GM23248 (cell line): ENCODE results near the gene DNAAF5. TPM values are rescaled to one million over a fixed set of nuclear protein-coding genes. Genes with fewer than 3 reads are reported as not detected.

Experiments
- DNase-seq: peaks from one replicate; pipeline ENCODE4 v3.0.0-alpha.2; 2015
- H2AFZ ChIP-seq: fragments of 200-600 bp; sonication (generic); 2 replicates; pipeline ENCODE4 v1.6.1; 2016; ENCODE audit warnings: antibody characterized with exemption
- H3F3A ChIP-seq: fragments of 200-600 bp; sonication (generic); 2 replicates; pipeline ENCODE4 v1.6.1; 2016; ENCODE audit warnings: mild to moderate bottlenecking, antibody characterized with exemption, mixed run types; ENCODE audit not compliant: insufficient read depth
- H3K27ac ChIP-seq: fragments of 200-600 bp; sonication (generic); 2 replicates; pipeline ENCODE4 v1.5.1; 2016; ENCODE audit warnings: mild to moderate bottlenecking
- H3K27me3 ChIP-seq: fragments of 200-600 bp; sonication (generic); replicated peaks from 2 replicates; pipeline ENCODE4 v1.6.1; 2016; ENCODE audit warnings: mild to moderate bottlenecking; ENCODE audit not compliant: insufficient read depth
- H3K36me3 ChIP-seq: fragments of 200-600 bp; sonication (generic); 2 replicates; pipeline ENCODE4 v1.6.1; 2016; ENCODE audit warnings: low read depth, mild to moderate bottlenecking
- H3K4me1 ChIP-seq: fragments of 200-600 bp; sonication (generic); 2 replicates; pipeline ENCODE4 v1.6.1; 2016; ENCODE audit warnings: mild to moderate bottlenecking; ENCODE audit not compliant: insufficient read depth
- H3K4me2 ChIP-seq: fragments of 200-600 bp; sonication (generic); one replicate; pipeline ENCODE4 v1.6.1; 2016; ENCODE audit warnings: mild to moderate bottlenecking; ENCODE audit not compliant: unreplicated experiment
- H3K4me3 ChIP-seq: fragments of 200-600 bp; sonication (generic); 2 replicates; pipeline ENCODE4 v1.5.1; 2016; ENCODE audit warnings: mild to moderate bottlenecking
- H3K79me2 ChIP-seq: fragments of 200-600 bp; sonication (generic); 2 replicates; pipeline ENCODE4 v1.6.1; 2016; ENCODE audit warnings: mild to moderate bottlenecking; ENCODE audit not compliant: insufficient read depth
- H3K9ac ChIP-seq: fragments of 200-600 bp; sonication (generic); 2 replicates; pipeline ENCODE4 v1.6.1; 2016; ENCODE audit warnings: mild to moderate bottlenecking
- H3K9me2 ChIP-seq: fragments of 200-600 bp; sonication (generic); 2 replicates; pipeline ENCODE4 v1.6.1; 2016; ENCODE audit warnings: mixed run types, mild to moderate bottlenecking, moderate library complexity; ENCODE audit not compliant: insufficient read depth
- H3K9me3 ChIP-seq: fragments of 200-600 bp; sonication (generic); one replicate; pipeline ENCODE4 v1.6.1; 2017; ENCODE audit warnings: low read depth
- H4K20me1 ChIP-seq: fragments of 200-600 bp; sonication (generic); 2 replicates; pipeline ENCODE4 v1.6.0; 2016; ENCODE audit not compliant: insufficient read depth
- EZH2 ChIP-seq: fragments of 200-600 bp; sonication (generic); IDR thresholded peaks from 2 replicates; pipeline ENCODE4 v1.6.1; 2018; ENCODE audit warnings: antibody characterized with exemption, mild to moderate bottlenecking; ENCODE audit not compliant: insufficient read depth, poor library complexity, severe bottlenecking
- EZH2phosphoT487 ChIP-seq: fragments of 200-600 bp; sonication (generic); IDR thresholded peaks from 2 replicates; pipeline ENCODE4 v1.6.1; 2018; ENCODE audit warnings: antibody characterized with exemption, moderate library complexity, mild to moderate bottlenecking, low read depth; ENCODE audit not compliant: insufficient read depth
- WGBS, 2 experiments: methylation state at CpG; one replicate each; pipeline ENCODE4 v1.1.6; 2015 to 2017; ENCODE audit warnings: low lambda C conversion rate in 2 of 2, low coverage in 1 of 2; ENCODE audit errors: missing lambda C conversion rate in 2 of 2; 5-methylcytosine and 5-hydroxymethylcytosine counted together
- in situ Hi-C: fragments of 300-500 bp; cut with MboI; formaldehyde crosslinking; loops from 2 replicates; pipeline ENCODE4 v1.15.0; 2020
- polyA plus RNA-seq: library from polyadenylated mRNA; unstranded; fragments of >200 nt; fragmentation: Nextera tagmentation; extraction: Ambion mirVana; gene quantifications from 2 replicates; pipeline ENCODE4 v1.2.1, GENCODE V29; 2016
- total RNA-seq: library from RNA; depleted of rRNA; stranded (reverse); fragments of >200 nt; shearing (Covaris generic); gene quantifications from 2 replicates; pipeline ENCODE4 v1.2.3, GENCODE V29; 2014

Gene DNAAF5
- total and polyA plus RNA-seq, 2 experiments from 2014 or later, result 5.7 to 35.7 TPM

DNA sequence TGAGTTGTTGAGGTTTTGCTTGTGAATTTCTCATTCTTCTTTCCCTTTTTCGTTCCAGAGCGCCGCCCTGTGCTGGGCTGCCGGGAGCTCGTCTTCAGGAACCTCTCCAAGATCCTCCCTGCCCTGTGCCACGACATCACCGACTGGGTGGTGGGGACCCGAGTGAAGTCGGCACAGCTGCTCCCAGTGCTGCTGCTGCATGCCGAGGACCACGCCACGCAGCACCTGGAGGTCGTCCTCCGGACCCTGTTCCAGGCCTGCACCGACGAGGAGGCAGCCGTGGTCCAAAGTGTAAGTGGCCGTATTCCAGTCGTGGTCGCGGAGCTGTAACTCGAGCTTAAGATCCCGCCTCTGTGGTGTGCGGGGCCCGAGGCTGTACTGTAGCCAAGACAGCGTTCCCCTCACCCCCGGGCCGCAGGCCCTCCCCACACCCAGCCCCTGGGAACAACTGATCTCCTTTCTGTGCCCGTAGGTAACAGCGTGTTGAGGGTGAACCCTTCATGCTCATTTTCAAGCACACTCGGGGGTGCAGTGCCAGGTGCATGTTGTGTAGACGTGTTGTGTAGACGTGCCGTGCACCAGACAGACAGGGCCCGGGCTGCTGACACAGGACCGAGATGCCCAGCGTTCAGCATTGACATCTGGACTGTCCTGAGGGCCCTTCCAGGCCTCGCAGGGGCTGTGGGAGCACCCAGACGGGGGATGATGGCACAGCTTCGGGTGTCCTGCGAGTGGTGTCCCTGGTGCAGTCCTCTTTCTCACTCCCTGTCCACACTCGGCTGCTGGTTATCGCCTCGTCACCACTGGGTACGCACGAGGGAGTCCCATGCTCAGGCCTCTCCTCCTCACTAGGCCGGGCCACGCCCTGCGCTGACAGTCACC is 28.3 kb downstream of the DNAAF5 start:
- Histone ChIP-seq H3K27ac (no peak overlapping the region), H3K4me3 (no peak overlapping the region), H3K27me3 (no peaks in the 10 kb centered on the region), H3F3A (no peaks in the 10 kb centered on the region), H3K9ac (no peak overlapping the region), H2AFZ (no peak overlapping the region), H3K4me1 (no peaks in the 10 kb centered on the region), H3K9me3 (no peaks in the 10 kb centered on the region), H3K9me2 (no peaks in the 10 kb centered on the region), H4K20me1 (no peaks in the 10 kb centered on the region), H3K79me2 (0 out of 2 replicates have a peak, but pooled peaks cover 4% of the 10 kb centered on the region), H3K36me3 (peaks cover 10% of the 10 kb centered on the region; the same call in 1 of the 2 replicates), H3K4me2 (no peak overlapping the region)
- DNase-seq, result no peak
- TF ChIP-seq EZH2phosphoT487 (no peak), EZH2 (no peak)
- 95 to 96% methylated on average over 38 to 49 of the region's 49 CpGs for WGBS, 2 experiments
- in situ Hi-C loops, result no loop called here

DNA sequence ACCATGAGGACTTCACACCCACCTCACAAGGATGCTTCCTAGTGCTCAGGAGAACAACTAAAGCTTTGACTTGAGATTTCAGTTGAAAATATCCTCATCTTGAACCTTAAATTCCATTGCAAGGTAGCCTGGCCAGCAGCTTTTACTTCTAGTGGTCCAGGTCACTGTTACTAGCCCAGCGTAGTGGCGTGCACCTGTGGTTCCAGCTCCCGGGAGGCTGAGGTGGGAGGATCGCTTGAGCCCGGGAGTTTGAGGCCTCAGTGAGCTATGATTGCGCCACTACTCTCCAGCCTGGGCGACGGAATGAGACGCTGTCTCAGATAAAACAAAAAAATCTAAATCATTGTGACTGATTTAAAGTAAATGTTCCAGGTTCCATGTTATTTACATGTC is 28.9 kb downstream of the DNAAF5 start:
- no peak overlapping the region for H3K4me2 ChIP-seq
- no peak for DNase-seq
- no peaks in the 10 kb centered on the region for H4K20me1 ChIP-seq
- WGBS, 2 experiments, result 84 to 87% methylated on average over 9 of the region's 9 CpGs
- TF ChIP-seq EZH2 (no peak), EZH2phosphoT487 (no peak)
- H3K9me2 ChIP-seq, result no peaks in the 10 kb centered on the region
- no peak overlapping the region for H2AFZ ChIP-seq
- H3K27ac ChIP-seq, result no peak overlapping the region
- in situ Hi-C loops, result no loop called here
- H3F3A ChIP-seq, result no peaks in the 10 kb centered on the region
- no peak overlapping the region for H3K9ac ChIP-seq
- H3K4me3 ChIP-seq, result no peak overlapping the region
- no peaks in the 10 kb centered on the region for H3K4me1 ChIP-seq
- H3K9me3 ChIP-seq, result no peaks in the 10 kb centered on the region
- H3K27me3 ChIP-seq, result no peaks in the 10 kb centered on the region
- no peaks in the 10 kb centered on the region for H3K79me2 ChIP-seq
- peaks cover 10% of the 10 kb centered on the region; the same call in 1 of the 2 replicates for H3K36me3 ChIP-seq

DNA sequence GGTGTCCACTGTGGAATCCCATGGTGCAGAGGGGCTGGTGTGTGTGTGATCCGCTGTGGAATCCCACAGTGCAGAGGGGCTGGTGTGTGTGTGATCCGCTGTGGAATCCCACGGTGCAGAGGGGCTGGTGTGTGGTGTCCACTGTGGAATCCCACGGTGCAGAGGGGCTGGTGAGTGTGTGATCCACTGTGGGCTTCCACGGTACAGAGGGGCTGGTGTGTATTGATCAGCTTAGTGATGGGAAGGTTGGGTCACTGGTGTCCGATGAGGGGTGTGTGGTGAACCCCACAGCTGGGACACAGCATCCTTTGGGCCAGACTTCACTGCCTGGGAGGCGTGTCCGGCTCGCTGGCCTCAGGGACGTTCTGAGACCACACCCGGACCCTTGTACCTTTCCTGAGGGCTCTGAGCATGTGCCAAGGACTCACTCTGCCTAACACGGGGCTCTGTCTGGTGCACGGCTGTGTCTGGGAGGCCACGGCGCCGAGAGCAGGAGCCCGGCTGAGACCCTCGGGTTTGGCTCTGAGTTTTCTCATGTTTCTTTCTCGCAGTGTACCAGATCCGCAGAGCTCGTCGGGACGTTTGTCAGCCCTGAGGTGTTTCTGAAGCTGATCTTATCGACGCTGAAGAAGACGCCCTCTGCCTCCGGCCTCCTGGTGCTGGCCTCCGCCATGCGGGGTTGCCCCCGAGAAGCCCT is 29.9 kb downstream of the DNAAF5 start:
- no peaks in the 10 kb centered on the region for H3K27me3 ChIP-seq

DNA sequence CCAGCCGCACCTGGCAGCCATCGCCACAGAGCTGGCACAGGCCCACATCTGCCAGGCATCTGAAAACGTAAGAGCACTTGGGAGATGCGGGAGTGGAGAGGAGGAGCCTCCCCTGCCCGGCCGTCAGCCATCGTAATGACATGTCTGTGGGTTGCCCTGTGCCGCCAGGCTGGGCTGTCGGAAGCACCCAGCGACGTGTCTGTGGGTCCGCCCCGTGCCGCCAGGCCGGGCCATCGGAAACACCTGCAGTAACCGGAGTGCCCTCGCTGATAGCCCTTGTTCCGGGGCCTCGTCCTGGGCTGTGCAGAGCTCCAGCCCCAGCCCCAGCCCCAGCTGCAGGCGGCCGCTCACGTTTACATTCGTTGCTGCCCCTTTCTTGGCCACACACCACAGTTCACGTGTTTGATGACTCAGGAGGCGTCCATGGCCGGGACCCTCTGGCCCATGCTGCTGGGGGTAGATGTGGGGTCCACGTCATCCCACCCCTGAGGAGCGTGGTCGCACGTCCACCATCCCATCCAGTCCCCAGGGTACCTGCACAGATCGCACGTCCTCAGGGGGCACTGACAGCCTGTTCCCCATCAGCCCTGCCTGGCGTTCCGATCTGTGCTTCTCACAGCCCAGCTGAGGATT is 30.5 kb downstream of the DNAAF5 start:
- TF ChIP-seq EZH2phosphoT487, result no peak
- in situ Hi-C loops, result no loop called here
- no peaks in the 10 kb centered on the region for H3K27me3 ChIP-seq

More for the DNA sequence above, 29.9 kb downstream of the DNAAF5 start:
- Histone ChIP-seq H4K20me1 (no peaks in the 10 kb centered on the region), H3F3A (no peaks in the 10 kb centered on the region), H3K27ac (no peak overlapping the region), H3K4me2 (no peak overlapping the region), H3K9ac (no peak overlapping the region), H2AFZ (no peak overlapping the region), H3K36me3 (peaks cover 10% of the 10 kb centered on the region; the same call in 1 of the 2 replicates), H3K9me2 (no peaks in the 10 kb centered on the region), H3K4me3 (no peak overlapping the region), H3K4me1 (no peaks in the 10 kb centered on the region), H3K9me3 (no peaks in the 10 kb centered on the region), H3K79me2 (no peaks in the 10 kb centered on the region)
- WGBS, 2 experiments, result 94 to 95% methylated on average over 27 to 30 of the region's 30 CpGs
- DNase-seq, result no peak
- TF ChIP-seq EZH2, result no peak
- TF ChIP-seq EZH2phosphoT487, result no peak
- in situ Hi-C loops, result no loop called here

More for the DNA sequence above, 30.5 kb downstream of the DNAAF5 start:
- Histone ChIP-seq H3K4me2 (no peak overlapping the region), H3K4me3 (no peak overlapping the region), H4K20me1 (no peaks in the 10 kb centered on the region), H2AFZ (no peak overlapping the region), H3K27ac (no peak overlapping the region), H3F3A (no peaks in the 10 kb centered on the region), H3K9ac (no peak overlapping the region), H3K9me3 (no peaks in the 10 kb centered on the region), H3K36me3 (peaks cover 10% of the 10 kb centered on the region; the same call in 1 of the 2 replicates), H3K9me2 (no peaks in the 10 kb centered on the region), H3K4me1 (no peaks in the 10 kb centered on the region), H3K79me2 (no peaks in the 10 kb centered on the region)
- no peak for DNase-seq
- WGBS, 2 experiments, result 87 to 89% methylated on average over 34 to 35 of the region's 35 CpGs
